H1 (cell line): Measurements from ENCODE around the gene TFF1. TPM values are rescaled to one million over a fixed set of nuclear protein-coding genes. Genes with fewer than 3 reads are reported as not detected.

Source experiments
- CTCF ChIA-PET: fragments of 300-600 bp; sonication (Branson Sonifier 250); formaldehyde crosslinking; loops from one replicate; lab custom pipeline; 2021; ENCODE audit not compliant: partially characterized antibody; lab: Charles Lee
- POLR2A ChIA-PET: fragments of 300-600 bp; sonication (Branson Sonifier 250); formaldehyde crosslinking; loops from one replicate; lab custom pipeline; 2021; ENCODE audit warnings: inconsistent platforms; ENCODE audit not compliant: partially characterized antibody; lab: Charles Lee
- DNase-seq, 2 experiments: peaks; one replicate each; pipeline versions ENCODE4 v3.0.0 to v3.0.0-alpha.2; 2010 to 2022; ENCODE audit warnings: low spot score in 2 of 2, low read depth in 1 of 2, mixed read lengths in 1 of 2
- FAIRE-seq: peaks from 2 replicates; lab custom pipeline; 2011; peaks lifted over from hg19 to GRCh38; lab: Jason Lieb, UNC
- H2AFZ ChIP-seq: 2 replicates; pipeline ENCODE4 v1.8.1; 2012; ENCODE audit warnings: low read length, inconsistent platforms
- H2AK5ac ChIP-seq: 2 replicates; pipeline ENCODE4 v1.6.1; 2013; ENCODE audit warnings: low read depth, low read length
- H2BK120ac ChIP-seq: replicated peaks from 2 replicates; pipeline ENCODE3; 2013; ENCODE audit warnings: low read depth, low read length, inconsistent platforms
- H2BK12ac ChIP-seq: 2 replicates; pipeline ENCODE4 v1.6.1; 2013; ENCODE audit warnings: low read depth, low read length
- H2BK15ac ChIP-seq: 2 replicates; pipeline ENCODE4 v1.6.1; 2013; ENCODE audit warnings: low read length
- H2BK20ac ChIP-seq: 2 replicates; pipeline ENCODE4 v1.6.1; 2013; ENCODE audit warnings: low read length
- H2BK5ac ChIP-seq: 2 replicates; pipeline ENCODE4 v1.6.1; 2013; ENCODE audit warnings: low read depth, low read length
- H3K14ac ChIP-seq: 2 replicates; pipeline ENCODE4 v1.6.1; 2013; ENCODE audit warnings: inconsistent platforms; ENCODE audit not compliant: insufficient read length
- H3K18ac ChIP-seq: 2 replicates; pipeline ENCODE4 v1.6.1; 2013; ENCODE audit warnings: low read length; ENCODE audit errors: extremely low read depth
- H3K23ac ChIP-seq: 2 replicates; pipeline ENCODE4 v1.6.1; 2013; ENCODE audit warnings: inconsistent platforms; ENCODE audit not compliant: insufficient read length
- H3K23me2 ChIP-seq: 2 replicates; pipeline ENCODE4 v1.6.1; 2013; ENCODE audit warnings: low read depth, low read length
- H3K27ac ChIP-seq: 2 replicates; pipeline ENCODE4 v1.6.1; 2011; ENCODE audit warnings: low read depth, low read length, inconsistent platforms
- H3K27me3 ChIP-seq, 4 experiments: replicated peaks in 1 of 4; 1 replicate in 1 of 4; 2 replicates in 3 of 4; pipeline versions ENCODE4 v1.6.1 to v1.8.1; 2011 to 2013; ENCODE audit warnings: low read length in 3 of 4, mild to moderate bottlenecking in 3 of 4, inconsistent platforms in 2 of 4, mixed read lengths in 2 of 4, moderate library complexity in 1 of 4; ENCODE audit not compliant: control insufficient read depth in 3 of 4, insufficient read depth in 3 of 4; ENCODE audit errors: extremely low read depth in 1 of 4
- H3K36me3 ChIP-seq, 4 experiments: 2 replicates each; pipeline versions ENCODE4 v1.6.1 to v1.8.1; 2011 to 2013; ENCODE audit warnings: mild to moderate bottlenecking in 4 of 4, low read length in 3 of 4, moderate library complexity in 2 of 4, control low read depth in 1 of 4, inconsistent platforms in 1 of 4; ENCODE audit not compliant: insufficient read depth in 4 of 4, control insufficient read depth in 2 of 4
- H3K4ac ChIP-seq: replicated peaks from 2 replicates; pipeline ENCODE3; 2013; ENCODE audit warnings: low read length, low read depth, mixed read lengths, inconsistent platforms; ENCODE audit not compliant: insufficient read length
- H3K4me1 ChIP-seq, 4 experiments: replicated peaks in 1 of 4; 1 replicate in 1 of 4; 2 replicates in 3 of 4; pipeline versions ENCODE4 v1.6.1 to v1.8.1; 2011 to 2013; ENCODE audit warnings: low read length in 3 of 4, inconsistent platforms in 2 of 4, mixed read lengths in 1 of 4; ENCODE audit not compliant: insufficient read depth in 4 of 4, control insufficient read depth in 3 of 4
- H3K4me2 ChIP-seq, 2 experiments: 2 replicates each; pipeline versions ENCODE4 v1.6.1 to v1.8.1; 2011 to 2013; ENCODE audit warnings: low read depth in 2 of 2, low read length in 2 of 2, control low read depth in 1 of 2, inconsistent platforms in 1 of 2, mild to moderate bottlenecking in 1 of 2; ENCODE audit not compliant: insufficient read depth in 1 of 2
- H3K4me3 ChIP-seq, 4 experiments: fragments of 200-600, 300-600 bp in 1 of 4; sonication (generic), shearing (Covaris generic), sonication (Bioruptor Twin) in 1 of 4; 2 replicates each; pipeline versions ENCODE4 v1.5.1 to v1.8.1; 2011 to 2016; ENCODE audit warnings: low read length in 4 of 4, low read depth in 3 of 4, control low read depth in 2 of 4, inconsistent platforms in 2 of 4, mild to moderate bottlenecking in 2 of 4, mixed read lengths in 1 of 4, moderate library complexity in 1 of 4; ENCODE audit not compliant: insufficient read depth in 2 of 4; ENCODE audit errors: extremely low read depth in 1 of 4
- H3K56ac ChIP-seq: replicated peaks from 2 replicates; pipeline ENCODE3; 2013; ENCODE audit warnings: low read depth, mild to moderate bottlenecking, mixed read lengths, low read length, inconsistent platforms; ENCODE audit not compliant: insufficient read length
- H3K79me1 ChIP-seq: 2 replicates; pipeline ENCODE4 v1.6.1; 2013; ENCODE audit warnings: low read depth, low read length, control low read depth
- H3K79me2 ChIP-seq, 2 experiments: 2 replicates each; pipeline versions ENCODE4 v1.6.1 to v1.8.1; 2012 to 2013; ENCODE audit warnings: low read length in 2 of 2, mild to moderate bottlenecking in 2 of 2, inconsistent platforms in 1 of 2; ENCODE audit not compliant: insufficient read depth in 2 of 2, control insufficient read depth in 1 of 2
- H3K9ac ChIP-seq, 4 experiments: replicated peaks in 1 of 4; 1 replicate in 1 of 4; 2 replicates in 3 of 4; pipeline versions ENCODE4 v1.6.1 to v1.8.1; 2011 to 2013; ENCODE audit warnings: low read depth in 3 of 4, low read length in 3 of 4, control low read depth in 2 of 4, mild to moderate bottlenecking in 2 of 4, moderate library complexity in 2 of 4, inconsistent platforms in 1 of 4; ENCODE audit errors: extremely low read depth in 1 of 4
- H3K9me3 ChIP-seq, 2 experiments: 2 replicates each; pipeline versions ENCODE4 v1.6.1 to v1.8.1; 2012 to 2013; ENCODE audit warnings: mild to moderate bottlenecking in 2 of 2, moderate library complexity in 2 of 2, control low read depth in 1 of 2, inconsistent platforms in 1 of 2, low read depth in 1 of 2, low read length in 1 of 2, mixed read lengths in 1 of 2; ENCODE audit not compliant: insufficient read depth in 2 of 2
- H4K20me1 ChIP-seq, 2 experiments: replicated peaks in 1 of 2; 2 replicates each; pipeline versions ENCODE3 to v1.8.1; 2011 to 2013; ENCODE audit warnings: inconsistent platforms in 2 of 2, low read length in 2 of 2, mild to moderate bottlenecking in 1 of 2; ENCODE audit not compliant: insufficient read depth in 2 of 2, control insufficient read depth in 1 of 2
- H4K5ac ChIP-seq: 2 replicates; pipeline ENCODE4 v1.6.1; 2013; ENCODE audit warnings: low read length, low read depth, mixed read lengths, inconsistent platforms; ENCODE audit not compliant: insufficient read length
- H4K8ac ChIP-seq: 2 replicates; pipeline ENCODE4 v1.8.0; 2013; ENCODE audit warnings: mild to moderate bottlenecking, moderate library complexity, low read length, inconsistent platforms; ENCODE audit not compliant: insufficient read depth; ENCODE audit errors: extremely low read depth
- H4K91ac ChIP-seq: replicated peaks from 2 replicates; pipeline ENCODE3; 2013; ENCODE audit warnings: low read length, mixed read lengths, inconsistent platforms; ENCODE audit not compliant: insufficient read length
- KDM1A ChIP-seq: fragments of 200-600, 300-600 bp; sonication (generic); IDR thresholded peaks from 2 replicates; pipeline ENCODE4 v1.7.1; 2016; ENCODE audit warnings: mild to moderate bottlenecking, low read length, borderline replicate concordance
- WGBS, 2 experiments: shearing (Covaris generic) in 1 of 2; methylation state at CpG; one replicate each; pipeline versions ENCODE4 v1.1.6 to v1.1.7; 2013 to 2015; ENCODE audit warnings: low lambda C conversion rate in 2 of 2, mixed read lengths in 2 of 2, inconsistent platforms in 1 of 2, low coverage in 1 of 2, missing lambda C conversion rate in 1 of 2; ENCODE audit not compliant: insufficient replicate concordance in 2 of 2, insufficient coverage in 1 of 2, insufficient read length in 1 of 2; ENCODE audit errors: extremely low coverage in 1 of 2, missing lambda C conversion rate in 1 of 2; 5-methylcytosine and 5-hydroxymethylcytosine counted together
- polyA plus RNA-seq, 7 experiments: library from polyadenylated mRNA; depleted of rRNA in 3 of 7; stranded (reverse) in 5 of 7; unstranded in 2 of 7; fragments of >200 nt in 5 of 7; fragments of 200-250 nt in 2 of 7; gene quantifications; 1 replicate in 5 of 7; 2 replicates in 1 of 7; 4 replicates in 1 of 7; pipeline versions ENCODE4 v1.2.1 to v1.2.3, GENCODE V29; 2011 to 2013; ENCODE audit warnings: missing spikeins in 2 of 7, mixed read lengths in 2 of 7
- total RNA-seq: library from RNA; stranded (reverse); fragmentation: NEBNext Ultra II Directional; extraction: Animal tissue kit (Norgen Biotek cat#: 25700); gene quantifications from 2 replicates; pipeline ENCODE4 v1.2.1, GENCODE V29; 2021
- TF ChIP-seq, protein P1 (sequence below), 3 experiments: IDR thresholded peaks; 1 replicate in 2 of 3; 2 replicates in 1 of 3; pipeline versions ENCODE4 v1.5.1 to v1.6.1; 2011; ENCODE audit warnings: low read length in 3 of 3, mild to moderate bottlenecking in 3 of 3, inconsistent platforms in 2 of 3, low read depth in 1 of 3, moderate library complexity in 1 of 3; ENCODE audit not compliant: insufficient read depth in 1 of 3; ENCODE audit errors: control extremely low read depth in 1 of 3

TFF1 gene
- total and polyA plus RNA-seq, 2 of the 8 experiments (the other 6 are each of a cell fraction or from before 2014, with no cell fraction given): not detected

- Histone ChIP-seq H2BK15ac (no peak overlapping the region), H3K4me3 (no peak overlapping the region), H3K4me1 (peaks cover 0 to 12% (median 4%) of the 10 kb centered on the region in 4 experiments; a peak in 6 of 7 replicates), H3K14ac (no peak overlapping the region), H3K23ac (no peak overlapping the region), H3K27me3 (no peaks in the 10 kb centered on the region), H3K9ac (no peak overlapping the region), H2BK20ac (no peak overlapping the region), H3K56ac (no peak overlapping the region), H3K4me2 (no peak overlapping the region), H2BK120ac (no peak overlapping the region), H4K5ac (no peak overlapping the region), H2AK5ac (no peak overlapping the region), H4K91ac (no peak overlapping the region), H2AFZ (no peak overlapping the region), H2BK12ac (no peak overlapping the region), H2BK5ac (no peak overlapping the region), H3K79me2 (no peaks in the 10 kb centered on the region), H3K4ac (no peak overlapping the region), H4K20me1 (no peaks in the 10 kb centered on the region), H3K79me1 (no peaks in the 10 kb centered on the region), H4K8ac (no peak overlapping the region), H3K36me3 (no peaks in the 10 kb centered on the region), H3K27ac (no peak overlapping the region), H3K23me2 (no peaks in the 10 kb centered on the region), H3K9me3 (peaks cover 0 to 1% of the 10 kb centered on the region in 2 experiments; a peak in 1 of 4 replicates), H3K18ac (no peak overlapping the region)
- 89% methylated on average over 4 of the region's 4 CpGs; no CpG with 5 or more reads in 1 of the 2 experiments for WGBS, 2 experiments
- peak in 1 of 2 experiments; percentile 14 for DNase-seq
- FAIRE-seq: no peak
- TF ChIP-seq KDM1A: peak; percentile 63; the same call in 1 of the 2 replicates
- TF ChIP-seq, protein P1, sequence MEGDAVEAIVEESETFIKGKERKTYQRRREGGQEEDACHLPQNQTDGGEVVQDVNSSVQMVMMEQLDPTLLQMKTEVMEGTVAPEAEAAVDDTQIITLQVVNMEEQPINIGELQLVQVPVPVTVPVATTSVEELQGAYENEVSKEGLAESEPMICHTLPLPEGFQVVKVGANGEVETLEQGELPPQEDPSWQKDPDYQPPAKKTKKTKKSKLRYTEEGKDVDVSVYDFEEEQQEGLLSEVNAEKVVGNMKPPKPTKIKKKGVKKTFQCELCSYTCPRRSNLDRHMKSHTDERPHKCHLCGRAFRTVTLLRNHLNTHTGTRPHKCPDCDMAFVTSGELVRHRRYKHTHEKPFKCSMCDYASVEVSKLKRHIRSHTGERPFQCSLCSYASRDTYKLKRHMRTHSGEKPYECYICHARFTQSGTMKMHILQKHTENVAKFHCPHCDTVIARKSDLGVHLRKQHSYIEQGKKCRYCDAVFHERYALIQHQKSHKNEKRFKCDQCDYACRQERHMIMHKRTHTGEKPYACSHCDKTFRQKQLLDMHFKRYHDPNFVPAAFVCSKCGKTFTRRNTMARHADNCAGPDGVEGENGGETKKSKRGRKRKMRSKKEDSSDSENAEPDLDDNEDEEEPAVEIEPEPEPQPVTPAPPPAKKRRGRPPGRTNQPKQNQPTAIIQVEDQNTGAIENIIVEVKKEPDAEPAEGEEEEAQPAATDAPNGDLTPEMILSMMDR (IDR thresholded peaks at IDR 0.05; ENCODE audit: control extremely low read depth in 1 of 3, insufficient read depth in 1 of 3, low read depth in 1 of 3, low read length in 3 of 3): no peak
- ChIA-PET CTCF (interaction anchor here (0.7 to 11.6 kb wide), 28 partner anchors 7 to 212 kb away, joined by 3 to 137 read pairs (median 5); partner anchors contain the start of genes TFF1 and TFF3), POLR2A (interaction anchor here (1.2 kb wide), 1 partner anchor 24 kb away, joined by 3 read pairs; no protein-coding TSS in a partner anchor)
Observed at GRCh38 chr21:42337276-42337675, 29.1 kb downstream of the TFF1 start.
